HEK293 (cell line): ENCODE measurements around the gene SPECC1.

Experiments
- CTCF ChIA-PET: fragments of 350-600 bp; formaldehyde crosslinking; extraction: SDS; loops from one replicate; lab custom pipeline; 2021; ENCODE audit warnings: antibody characterized with exemption; lab: Yijun Ruan, JAX
- POLR2A ChIA-PET: fragments of 300-600 bp; formaldehyde crosslinking; extraction: SDS; loops from one replicate; lab custom pipeline; 2020; ENCODE audit warnings: antibody characterized with exemption, inconsistent platforms; lab: Yijun Ruan, JAX
- H3K27ac ChIP-seq: fragments of 200-500 bp; sonication (Bioruptor generic); 2 replicates; pipeline ENCODE4 v1.5.1; 2014; ENCODE audit warnings: low read depth, low read length, control low read depth, inconsistent platforms; ENCODE audit errors: extremely low read depth
- H3K36me3 ChIP-seq, 2 experiments: fragments of 200-500 bp in 1 of 2; sonication (Bioruptor generic) in 1 of 2; 1 replicate in 1 of 2; 2 replicates in 1 of 2; pipeline ENCODE4 v1.5.1; 2014 to 2017; ENCODE audit warnings: inconsistent platforms in 2 of 2, low read length in 2 of 2; ENCODE audit not compliant: control insufficient read depth in 2 of 2, insufficient read depth in 1 of 2
- H3K4me1 ChIP-seq: fragments of 200-500 bp; sonication (Bioruptor generic); 2 replicates; pipeline ENCODE4 v1.5.1; 2014; ENCODE audit warnings: mild to moderate bottlenecking, low read length, inconsistent platforms; ENCODE audit not compliant: control insufficient read depth, insufficient read depth
- H3K4me3 ChIP-seq: 2 replicates; pipeline ENCODE4 v1.5.1; 2011; ENCODE audit warnings: low read depth, mild to moderate bottlenecking, control low read depth, low read length, moderate library complexity
- H3K9me3 ChIP-seq: fragments of 200-500 bp; sonication (Bioruptor generic); 2 replicates; pipeline ENCODE4 v1.5.1; 2014; ENCODE audit warnings: low read depth, low read length, inconsistent platforms; ENCODE audit not compliant: control insufficient read depth, insufficient read depth
- BCL6B ChIP-seq: fragments of 450-650 bp; formaldehyde crosslinking; IDR thresholded peaks from 2 replicates; pipeline ENCODE4 v1.5.1; 2017; ENCODE audit warnings: missing biosample characterization, missing genetic modification characterization
- GLIS2 ChIP-seq: fragments of 450-650 bp; formaldehyde crosslinking; IDR thresholded peaks from 2 replicates; pipeline ENCODE4 v1.5.1; 2016; ENCODE audit warnings: missing biosample characterization, missing genetic modification characterization
- KLF10 ChIP-seq: fragments of 450-650 bp; IDR thresholded peaks from 2 replicates; pipeline ENCODE4 v1.5.1; 2018; ENCODE audit warnings: missing biosample characterization, mild to moderate bottlenecking, missing genetic modification characterization
- KLF17 ChIP-seq: fragments of 450-650 bp; formaldehyde crosslinking; IDR thresholded peaks from 2 replicates; pipeline ENCODE4 v1.5.1; 2016; ENCODE audit warnings: missing biosample characterization, missing genetic modification characterization
- MEIS1 ChIP-seq: sonication (generic); formaldehyde crosslinking; IDR thresholded peaks from 2 replicates; pipeline ENCODE4 v1.8.1; 2022; ENCODE audit warnings: missing genetic modification reagents, mild to moderate bottlenecking, borderline replicate concordance
- ZBTB17 ChIP-seq: fragments of 450-650 bp; formaldehyde crosslinking; IDR thresholded peaks from 2 replicates; pipeline ENCODE4 v1.5.1; 2016; ENCODE audit warnings: missing biosample characterization, missing genetic modification characterization
- ZBTB7A ChIP-seq: fragments of 450-650 bp; formaldehyde crosslinking; IDR thresholded peaks from 2 replicates; pipeline ENCODE4 v1.5.1; 2016; ENCODE audit warnings: low read depth, missing biosample characterization, missing genetic modification characterization
- ZEB2 ChIP-seq: fragments of 450-650 bp; formaldehyde crosslinking; IDR thresholded peaks from 2 replicates; pipeline ENCODE4 v1.5.1; 2016; ENCODE audit warnings: missing biosample characterization, missing genetic modification characterization
- ZFP37 ChIP-seq: fragments of 450-650 bp; formaldehyde crosslinking; IDR thresholded peaks from 2 replicates; pipeline ENCODE4 v1.5.1; 2016; ENCODE audit warnings: missing biosample characterization, missing genetic modification characterization
- ZFP69B ChIP-seq: fragments of 450-650 bp; formaldehyde crosslinking; IDR thresholded peaks from 2 replicates; pipeline ENCODE4 v1.5.1; 2016; ENCODE audit warnings: missing biosample characterization, missing genetic modification characterization
- ZNF121 ChIP-seq: fragments of 450-650 bp; formaldehyde crosslinking; IDR thresholded peaks from 2 replicates; pipeline ENCODE4 v1.5.1; 2016; ENCODE audit warnings: missing biosample characterization, missing genetic modification characterization
- ZNF324 ChIP-seq: fragments of 450-650 bp; formaldehyde crosslinking; IDR thresholded peaks from 2 replicates; pipeline ENCODE4 v1.5.1; 2016; ENCODE audit warnings: missing biosample characterization, missing genetic modification characterization
- ZNF335 ChIP-seq: fragments of 450-650 bp; formaldehyde crosslinking; conservative IDR thresholded peaks from 2 replicates; pipeline ENCODE4 v1.5.1; 2016; ENCODE audit warnings: missing biosample characterization, missing genetic modification characterization
- ZNF341 ChIP-seq: fragments of 450-650 bp; formaldehyde crosslinking; IDR thresholded peaks from 2 replicates; pipeline ENCODE4; 2016; ENCODE audit warnings: low read depth, missing biosample characterization, missing genetic modification characterization
- ZNF354C ChIP-seq: fragments of 450-650 bp; formaldehyde crosslinking; IDR thresholded peaks from 2 replicates; pipeline ENCODE4 v1.5.1; 2016; ENCODE audit warnings: missing biosample characterization, missing genetic modification characterization, low read depth, borderline replicate concordance
- ZNF530 ChIP-seq: fragments of 450-650 bp; formaldehyde crosslinking; IDR thresholded peaks from 2 replicates; pipeline ENCODE4 v1.5.1; 2016; ENCODE audit warnings: low read depth, missing biosample characterization, missing genetic modification characterization
- ZNF624 ChIP-seq: fragments of 450-650 bp; formaldehyde crosslinking; IDR thresholded peaks from 2 replicates; pipeline ENCODE4 v1.5.1; 2017; ENCODE audit warnings: missing biosample characterization, missing genetic modification characterization
- ZNF658 ChIP-seq: fragments of 450-650 bp; formaldehyde crosslinking; IDR thresholded peaks from 2 replicates; pipeline ENCODE4; 2016; ENCODE audit warnings: missing biosample characterization, missing genetic modification characterization
- ZNF792 ChIP-seq: fragments of 450-650 bp; formaldehyde crosslinking; IDR thresholded peaks from 2 replicates; pipeline ENCODE4 v1.5.1; 2016; ENCODE audit warnings: missing biosample characterization, missing genetic modification characterization
- ZSCAN5A ChIP-seq: fragments of 450-650 bp; formaldehyde crosslinking; IDR thresholded peaks from 2 replicates; pipeline ENCODE4 v1.5.1; 2016; ENCODE audit warnings: missing biosample characterization, missing genetic modification characterization
- TF ChIP-seq, protein P1 (sequence below): fragments of 450-650 bp; formaldehyde crosslinking; IDR thresholded peaks from 2 replicates; pipeline ENCODE4 v1.5.1; 2016; ENCODE audit warnings: missing biosample characterization, missing genetic modification characterization
- TF ChIP-seq, protein P2 (sequence below): fragments of 450-650 bp; formaldehyde crosslinking; IDR thresholded peaks from 2 replicates; pipeline ENCODE4 v1.5.1; 2016; ENCODE audit warnings: missing biosample characterization, missing genetic modification characterization
- TF ChIP-seq, protein P3 (sequence below): fragments of 450-650 bp; formaldehyde crosslinking; IDR thresholded peaks from 2 replicates; pipeline ENCODE4 v1.5.1; 2016; ENCODE audit warnings: missing biosample characterization, missing genetic modification characterization
- TF ChIP-seq, protein P4 (sequence below): fragments of 450-650 bp; formaldehyde crosslinking; IDR thresholded peaks from 2 replicates; pipeline ENCODE4 v1.5.1; 2016; ENCODE audit warnings: missing biosample characterization, missing genetic modification characterization

The SPECC1 gene

DNA sequence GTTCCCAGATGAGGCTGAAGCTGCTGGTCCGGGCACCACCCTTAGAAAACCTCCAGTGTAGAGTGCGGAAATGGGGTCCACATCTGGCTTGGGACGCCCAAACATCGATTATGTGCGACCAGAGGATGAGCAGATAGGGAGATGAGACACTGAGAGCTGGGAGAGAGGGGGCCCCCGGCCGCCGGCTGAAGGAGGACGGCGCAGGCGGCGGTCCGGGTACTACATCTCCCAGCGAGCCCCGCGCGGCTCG is 182 bp upstream of the SPECC1 start:
- ChIA-PET POLR2A (interaction anchor here (0.6 to 2.0 kb wide), 6 partner anchors 10 to 213 kb away, joined by 3 to 7 read pairs (median 4); partner anchors contain the start of genes AKAP10 and ULK2), CTCF (interaction anchor here (0.6 to 6.3 kb wide), 22 partner anchors 11 to 246 kb away, joined by 3 to 68 read pairs (median 4); partner anchors contain the start of gene AKAP10)
- Histone ChIP-seq H3K4me1 (peaks cover 12% of the 10 kb centered on the region), H3K36me3 (no peaks in the 10 kb centered on the region), H3K9me3 (no peaks in the 10 kb centered on the region), H3K4me3 (peak overlapping the region; percentile 87), H3K27ac (peak overlapping the region; percentile 72; the same call in 1 of the 2 replicates)
- TF ChIP-seq, protein P1, sequence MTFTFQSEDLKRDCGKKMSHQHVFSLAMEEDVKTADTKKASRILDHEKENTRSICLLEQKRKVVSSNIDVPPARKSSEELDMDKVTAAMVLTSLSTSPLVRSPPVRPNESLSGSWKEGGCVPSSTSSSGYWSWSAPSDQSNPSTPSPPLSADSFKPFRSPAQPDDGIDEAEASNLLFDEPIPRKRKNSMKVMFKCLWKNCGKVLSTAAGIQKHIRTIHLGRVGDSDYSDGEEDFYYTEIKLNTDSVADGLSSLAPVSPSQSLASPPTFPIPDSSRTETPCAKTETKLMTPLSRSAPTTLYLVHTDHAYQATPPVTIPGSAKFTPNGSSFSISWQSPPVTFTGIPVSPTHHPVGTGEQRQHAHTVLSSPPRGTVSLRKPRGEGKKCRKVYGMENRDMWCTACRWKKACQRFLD (tag by site-specific recombination), result no peak
- TF ChIP-seq GLIS2 (tag by site-specific recombination) (no peak), ZBTB7A (tag by site-specific recombination) (no peak), ZEB2 (tag by site-specific recombination) (no peak), ZNF354C (no peak), ZFP69B (tag by site-specific recombination) (peak; percentile 1; the same call in 1 of the 2 replicates), ZNF324 (tag by site-specific recombination) (peak; percentile 35; the same call in 1 of the 2 replicates), ZSCAN5A (no peak), ZNF658 (tag by site-specific recombination) (no peak), KLF17 (tag by site-specific recombination) (peak; percentile 9; the same call in 1 of the 2 replicates), ZNF530 (tag by site-specific recombination) (no peak), ZNF121 (tag by site-specific recombination) (no peak), MEIS1 (no peak), ZNF624 (tag by site-specific recombination) (no peak), ZNF792 (tag by site-specific recombination) (no peak), ZNF335 (tag by site-specific recombination) (peak; percentile 31), BCL6B (tag by site-specific recombination) (no peak), ZNF341 (tag by site-specific recombination) (no peak), KLF10 (tag by site-specific recombination) (no peak), ZBTB17 (tag by site-specific recombination) (peak; percentile 78), ZFP37 (no peak; the same call in 1 of the 2 replicates)
- TF ChIP-seq, protein P2, sequence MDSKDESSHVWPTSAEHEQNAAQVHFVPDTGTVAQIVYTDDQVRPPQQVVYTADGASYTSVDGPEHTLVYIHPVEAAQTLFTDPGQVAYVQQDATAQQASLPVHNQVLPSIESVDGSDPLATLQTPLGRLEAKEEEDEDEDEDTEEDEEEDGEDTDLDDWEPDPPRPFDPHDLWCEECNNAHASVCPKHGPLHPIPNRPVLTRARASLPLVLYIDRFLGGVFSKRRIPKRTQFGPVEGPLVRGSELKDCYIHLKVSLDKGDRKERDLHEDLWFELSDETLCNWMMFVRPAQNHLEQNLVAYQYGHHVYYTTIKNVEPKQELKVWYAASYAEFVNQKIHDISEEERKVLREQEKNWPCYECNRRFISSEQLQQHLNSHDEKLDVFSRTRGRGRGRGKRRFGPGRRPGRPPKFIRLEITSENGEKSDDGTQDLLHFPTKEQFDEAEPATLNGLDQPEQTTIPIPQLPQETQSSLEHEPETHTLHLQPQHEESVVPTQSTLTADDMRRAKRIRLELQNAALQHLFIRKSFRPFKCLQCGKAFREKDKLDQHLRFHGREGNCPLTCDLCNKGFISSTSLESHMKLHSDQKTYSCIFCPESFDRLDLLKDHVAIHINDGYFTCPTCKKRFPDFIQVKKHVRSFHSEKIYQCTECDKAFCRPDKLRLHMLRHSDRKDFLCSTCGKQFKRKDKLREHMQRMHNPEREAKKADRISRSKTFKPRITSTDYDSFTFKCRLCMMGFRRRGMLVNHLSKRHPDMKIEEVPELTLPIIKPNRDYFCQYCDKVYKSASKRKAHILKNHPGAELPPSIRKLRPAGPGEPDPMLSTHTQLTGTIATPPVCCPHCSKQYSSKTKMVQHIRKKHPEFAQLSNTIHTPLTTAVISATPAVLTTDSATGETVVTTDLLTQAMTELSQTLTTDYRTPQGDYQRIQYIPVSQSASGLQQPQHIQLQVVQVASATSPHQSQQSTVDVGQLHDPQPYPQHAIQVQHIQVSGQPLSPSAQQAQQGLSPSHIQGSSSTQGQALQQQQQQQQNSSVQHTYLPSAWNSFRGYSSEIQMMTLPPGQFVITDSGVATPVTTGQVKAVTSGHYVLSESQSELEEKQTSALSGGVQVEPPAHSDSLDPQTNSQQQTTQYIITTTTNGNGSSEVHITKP, result no peak
- TF ChIP-seq, protein P3, sequence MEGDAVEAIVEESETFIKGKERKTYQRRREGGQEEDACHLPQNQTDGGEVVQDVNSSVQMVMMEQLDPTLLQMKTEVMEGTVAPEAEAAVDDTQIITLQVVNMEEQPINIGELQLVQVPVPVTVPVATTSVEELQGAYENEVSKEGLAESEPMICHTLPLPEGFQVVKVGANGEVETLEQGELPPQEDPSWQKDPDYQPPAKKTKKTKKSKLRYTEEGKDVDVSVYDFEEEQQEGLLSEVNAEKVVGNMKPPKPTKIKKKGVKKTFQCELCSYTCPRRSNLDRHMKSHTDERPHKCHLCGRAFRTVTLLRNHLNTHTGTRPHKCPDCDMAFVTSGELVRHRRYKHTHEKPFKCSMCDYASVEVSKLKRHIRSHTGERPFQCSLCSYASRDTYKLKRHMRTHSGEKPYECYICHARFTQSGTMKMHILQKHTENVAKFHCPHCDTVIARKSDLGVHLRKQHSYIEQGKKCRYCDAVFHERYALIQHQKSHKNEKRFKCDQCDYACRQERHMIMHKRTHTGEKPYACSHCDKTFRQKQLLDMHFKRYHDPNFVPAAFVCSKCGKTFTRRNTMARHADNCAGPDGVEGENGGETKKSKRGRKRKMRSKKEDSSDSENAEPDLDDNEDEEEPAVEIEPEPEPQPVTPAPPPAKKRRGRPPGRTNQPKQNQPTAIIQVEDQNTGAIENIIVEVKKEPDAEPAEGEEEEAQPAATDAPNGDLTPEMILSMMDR (tag by site-specific recombination), result peak; percentile 89
- TF ChIP-seq, protein P4, sequence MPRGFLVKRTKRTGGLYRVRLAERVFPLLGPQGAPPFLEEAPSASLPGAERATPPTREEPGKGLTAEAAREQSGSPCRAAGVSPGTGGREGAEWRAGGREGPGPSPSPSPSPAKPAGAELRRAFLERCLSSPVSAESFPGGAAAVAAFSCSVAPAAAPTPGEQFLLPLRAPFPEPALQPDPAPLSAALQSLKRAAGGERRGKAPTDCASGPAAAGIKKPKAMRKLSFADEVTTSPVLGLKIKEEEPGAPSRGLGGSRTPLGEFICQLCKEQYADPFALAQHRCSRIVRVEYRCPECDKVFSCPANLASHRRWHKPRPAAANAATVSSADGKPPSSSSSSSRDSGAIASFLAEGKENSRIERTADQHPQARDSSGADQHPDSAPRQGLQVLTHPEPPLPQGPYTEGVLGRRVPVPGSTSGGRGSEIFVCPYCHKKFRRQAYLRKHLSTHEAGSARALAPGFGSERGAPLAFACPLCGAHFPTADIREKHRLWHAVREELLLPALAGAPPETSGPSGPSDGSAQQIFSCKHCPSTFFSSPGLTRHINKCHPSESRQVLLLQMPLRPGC (tag by site-specific recombination), result no peak
